Activated naive CD8-positive, alpha-beta T cell treated with anti-CD3 and anti-CD28 coated beads, Interleukin-2, amount 10 ng/mL, durations not matched to agents 7 days and 5 days (primary cell): ENCODE measurements around the gene ZCCHC2. TPM values are rescaled to one million over a fixed set of nuclear protein-coding genes. Genes with fewer than 3 reads are reported as not detected.

Experiments used
- ATAC-seq: fragments of 150-1000 bp; cut with Tn5 transposase; one replicate; pipeline ENCODE4 v1.10.0; 2021; ENCODE audit warnings: low read depth, moderate library complexity
- POLR2A ChIA-PET: fragments of 350-600 bp; sonication (Branson Sonifier 250); formaldehyde crosslinking; loops from one replicate; lab custom pipeline; 2021; ENCODE audit warnings: antibody characterized with exemption; lab: Charles Lee
- DNase-seq: peaks from one replicate; pipeline ENCODE4 v3.0.0; 2021
- H3K27ac Mint-ChIP-seq: one replicate; pipeline ENCODE4 v1.8.0; 2022; ENCODE audit warnings: mild to moderate bottlenecking, mixed read lengths
- H3K27me3 Mint-ChIP-seq: one replicate; pipeline ENCODE4 v1.8.0; 2022; ENCODE audit warnings: mild to moderate bottlenecking, moderate library complexity, mixed read lengths
- H3K36me3 Mint-ChIP-seq: one replicate; pipeline ENCODE4 v1.8.0; 2021; ENCODE audit warnings: mild to moderate bottlenecking, mixed read lengths
- H3K4me1 Mint-ChIP-seq: one replicate; pipeline ENCODE4 v1.8.0; 2021; ENCODE audit warnings: mixed read lengths
- H3K4me3 Mint-ChIP-seq: one replicate; pipeline ENCODE4 v1.8.0; 2022; ENCODE audit warnings: mild to moderate bottlenecking, moderate library complexity, mixed read lengths
- H3K9me3 Mint-ChIP-seq: one replicate; pipeline ENCODE4 v1.8.0; 2021; ENCODE audit warnings: mixed read lengths
- total RNA-seq, 2 experiments: library from RNA; stranded (reverse); gene quantifications; one replicate each; pipeline ENCODE4 v1.2.3, GENCODE V29; 2021

Gene ZCCHC2
- total RNA-seq, 2 experiments from 2014 or later = 56.8 to 61.7 TPM

- Mint-ChIP-seq H3K27ac (no peak overlapping the region), H3K4me3 (no peak overlapping the region), H3K27me3 (no peaks in the 10 kb centered on the region), H3K9me3 (peaks cover 8% of the 10 kb centered on the region), H3K4me1 (peaks cover 23% of the 10 kb centered on the region), H3K36me3 (peaks cover 42% of the 10 kb centered on the region)
- POLR2A ChIA-PET = no interaction called here
- no peak for DNase-seq
- no peak for ATAC-seq
Measured at GRCh38 chr18:62518460-62519375, 4.1 kb upstream of the ZCCHC2 start.

DNA sequence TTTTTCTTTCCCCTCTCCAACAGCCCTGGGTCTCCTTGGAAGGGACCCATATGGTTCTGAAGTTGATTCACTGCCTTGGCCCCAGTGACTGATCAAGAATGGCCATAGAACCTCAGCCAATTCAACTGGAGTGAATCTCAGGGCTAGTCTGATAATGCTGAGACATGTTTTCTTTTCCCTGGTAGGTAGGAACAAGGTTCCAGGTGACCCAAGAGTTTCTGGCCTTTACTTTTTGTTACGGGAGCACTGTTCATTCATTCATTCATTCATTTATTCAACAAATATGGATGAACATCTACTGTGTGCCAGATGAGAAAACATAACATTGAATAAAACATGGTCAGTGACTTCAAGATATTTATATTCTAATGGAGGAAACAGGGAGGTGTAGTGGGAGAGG is 3.1 kb upstream of the ZCCHC2 start:
- peaks cover 23% of the 10 kb centered on the region for H3K4me1 Mint-ChIP-seq
- DNase-seq = no peak
- POLR2A ChIA-PET = no interaction called here
- no peak for ATAC-seq
- no peaks in the 10 kb centered on the region for H3K27me3 Mint-ChIP-seq
- peaks cover 3% of the 10 kb centered on the region for H3K9me3 Mint-ChIP-seq
- H3K36me3 Mint-ChIP-seq = peaks cover 36% of the 10 kb centered on the region
- no peak overlapping the region for H3K4me3 Mint-ChIP-seq
- H3K27ac Mint-ChIP-seq = no peak overlapping the region

GRCh38 chr18:62521082-62521481 is 1.7 kb upstream of the ZCCHC2 start:
- H3K4me3 Mint-ChIP-seq = peak overlapping the region; percentile 96
- peak overlapping the region; percentile 95 for H3K27ac Mint-ChIP-seq
- POLR2A ChIA-PET = interaction anchor here (2.9 to 5.5 kb wide), 3 partner anchors 9 to 100 kb away, joined by 29 to 165 read pairs (median 33); no protein-coding TSS in a partner anchor
- no peak for ATAC-seq
- H3K27me3 Mint-ChIP-seq = no peaks in the 10 kb centered on the region
- peaks cover 44% of the 10 kb centered on the region for H3K36me3 Mint-ChIP-seq
- H3K9me3 Mint-ChIP-seq = peaks cover 1% of the 10 kb centered on the region
- DNase-seq = no peak
- peaks cover 26% of the 10 kb centered on the region for H3K4me1 Mint-ChIP-seq

DNA sequence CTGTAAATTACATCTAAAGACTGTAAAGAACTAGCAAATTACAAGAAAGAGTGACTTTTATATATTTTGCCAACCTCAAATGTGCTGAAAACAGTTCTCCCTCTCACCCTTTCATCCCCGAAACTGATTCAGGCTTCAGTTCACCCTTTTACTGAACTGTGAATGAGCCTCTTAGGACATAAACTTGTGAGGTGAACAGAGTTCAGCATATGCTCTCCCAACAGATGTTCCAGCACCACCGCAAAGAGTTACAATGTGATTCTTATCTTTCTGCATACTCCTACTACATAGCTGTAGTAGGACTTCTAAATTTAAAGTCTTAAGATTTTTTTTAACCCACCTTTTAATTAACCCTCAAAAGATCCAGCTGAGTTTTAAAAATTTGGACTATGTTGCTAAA is 1.2 kb upstream of the ZCCHC2 start:
- ATAC-seq = no peak
- H3K4me3 Mint-ChIP-seq = peak overlapping the region; percentile 96
- peak overlapping the region; percentile 95 for H3K27ac Mint-ChIP-seq
- peaks cover 26% of the 10 kb centered on the region for H3K4me1 Mint-ChIP-seq
- POLR2A ChIA-PET = interaction anchor here (0.7 to 5.5 kb wide), 8 partner anchors 9 to 196 kb away, joined by 3 to 165 read pairs (median 5); partner anchors contain the start of gene TNFRSF11A
- DNase-seq = no peak
- peaks cover 1% of the 10 kb centered on the region for H3K9me3 Mint-ChIP-seq
- peaks cover 43% of the 10 kb centered on the region for H3K36me3 Mint-ChIP-seq
- H3K27me3 Mint-ChIP-seq = no peaks in the 10 kb centered on the region

- POLR2A ChIA-PET = interaction anchor here (0.7 to 5.5 kb wide), 14 partner anchors 10 to 844 kb away, joined by 3 to 165 read pairs (median 5); partner anchors contain the start of genes PIGN, RELCH and TNFRSF11A
- Mint-ChIP-seq H3K27ac (peak overlapping the region; percentile 95), H3K36me3 (peaks cover 42% of the 10 kb centered on the region), H3K4me3 (peak overlapping the region; percentile 96), H3K4me1 (peaks cover 26% of the 10 kb centered on the region), H3K27me3 (no peaks in the 10 kb centered on the region), H3K9me3 (peaks cover 1% of the 10 kb centered on the region)
- DNase-seq = no peak
- ATAC-seq = peak; percentile 0
Measured at GRCh38 chr18:62522178-62522503, 684 bp upstream of the ZCCHC2 start.

DNA sequence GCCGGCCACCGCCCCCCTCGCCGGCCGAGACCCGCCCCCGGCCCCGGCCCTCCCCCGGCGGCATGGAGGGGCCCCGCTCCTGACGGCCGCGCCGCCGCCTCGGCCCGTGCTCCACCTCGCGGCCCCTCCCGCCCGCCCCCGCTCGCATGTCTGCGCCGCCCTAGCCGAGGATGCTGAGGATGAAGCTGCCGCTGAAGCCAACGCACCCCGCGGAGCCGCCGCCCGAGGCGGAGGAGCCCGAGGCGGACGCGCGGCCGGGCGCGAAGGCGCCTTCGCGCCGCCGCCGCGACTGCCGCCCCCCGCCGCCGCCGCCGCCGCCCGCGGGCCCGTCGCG is 397 bp downstream of the ZCCHC2 start:
- peaks cover 34% of the 10 kb centered on the region for H3K36me3 Mint-ChIP-seq
- no peaks in the 10 kb centered on the region for H3K27me3 Mint-ChIP-seq
- no peak overlapping the region for H3K27ac Mint-ChIP-seq
- H3K4me3 Mint-ChIP-seq = no peak overlapping the region
- DNase-seq (no peak), ATAC-seq (no peak)
- peaks cover 1% of the 10 kb centered on the region for H3K9me3 Mint-ChIP-seq
- peaks cover 32% of the 10 kb centered on the region for H3K4me1 Mint-ChIP-seq
- POLR2A ChIA-PET = interaction anchor here (0.9 to 5.5 kb wide), 11 partner anchors 11 to 842 kb away, joined by 3 to 165 read pairs (median 5); partner anchors contain the start of genes PIGN and RELCH

GRCh38 chr18:62523631-62524439 is 1.0 kb downstream of the ZCCHC2 start:
- H3K27me3 Mint-ChIP-seq = no peaks in the 10 kb centered on the region
- POLR2A ChIA-PET = interaction anchor here (0.8 to 5.5 kb wide), 12 partner anchors 9 to 796 kb away, joined by 3 to 165 read pairs (median 8); partner anchors contain the start of genes BCL2, PIGN and RELCH
- peak overlapping the region; percentile 99 for H3K27ac Mint-ChIP-seq
- peak; percentile 5 for ATAC-seq
- peak; percentile 74 for DNase-seq
- peaks cover 1% of the 10 kb centered on the region for H3K9me3 Mint-ChIP-seq
- H3K4me1 Mint-ChIP-seq = peaks cover 28% of the 10 kb centered on the region
- peaks cover 30% of the 10 kb centered on the region for H3K36me3 Mint-ChIP-seq
- H3K4me3 Mint-ChIP-seq = peak overlapping the region; percentile 98

DNA sequence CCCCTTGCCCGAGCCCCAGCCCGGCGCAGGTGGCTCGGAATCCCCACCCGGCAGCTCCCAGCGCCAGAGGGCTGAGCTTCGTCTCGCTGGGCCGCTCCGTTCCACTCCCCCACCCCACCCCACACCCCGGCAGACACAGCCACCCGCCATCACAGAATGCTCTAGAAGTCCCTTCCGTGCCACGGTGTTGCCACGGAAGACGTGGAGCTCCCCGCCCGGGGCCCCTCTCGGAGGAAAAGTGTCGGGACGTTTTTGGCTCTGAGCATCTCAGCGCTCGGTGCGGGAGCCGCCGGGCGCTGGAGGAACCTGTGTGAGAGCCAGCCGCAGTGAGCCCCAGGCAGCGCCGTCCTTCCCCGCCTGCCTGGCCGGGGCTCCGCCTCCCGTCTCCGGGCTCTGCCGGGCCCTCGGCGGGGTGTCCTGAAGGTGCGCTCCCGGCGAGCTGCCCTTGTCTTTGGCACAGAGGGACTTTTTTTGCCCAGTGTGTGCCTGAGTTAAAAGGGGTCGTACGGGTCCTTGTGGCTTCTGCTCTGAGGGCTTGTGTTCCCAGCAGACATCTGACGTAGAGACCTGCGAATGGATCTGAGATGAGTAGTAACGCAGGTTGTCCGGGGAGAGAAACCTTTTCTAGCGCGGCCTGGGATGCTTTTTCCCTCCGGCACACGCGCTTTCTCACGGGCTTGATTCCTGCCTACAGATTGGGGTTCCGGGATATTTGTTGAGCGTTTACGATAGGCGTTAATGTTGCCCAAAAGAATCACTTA is 1.8 kb downstream of the ZCCHC2 start:
- peaks cover 31% of the 10 kb centered on the region for H3K4me1 Mint-ChIP-seq
- no peaks in the 10 kb centered on the region for H3K27me3 Mint-ChIP-seq
- POLR2A ChIA-PET = interaction anchor here (0.8 to 5.5 kb wide), 10 partner anchors 9 to 795 kb away, joined by 3 to 165 read pairs (median 4); partner anchors contain the start of genes BCL2, PIGN and RELCH
- peak overlapping the region; percentile 99 for H3K27ac Mint-ChIP-seq
- ATAC-seq (peak; percentile 4), DNase-seq (peak; percentile 77)
- peaks cover 26% of the 10 kb centered on the region for H3K36me3 Mint-ChIP-seq
- no peaks in the 10 kb centered on the region for H3K9me3 Mint-ChIP-seq
- H3K4me3 Mint-ChIP-seq = peak overlapping the region; percentile 98

- Mint-ChIP-seq H3K36me3 (peaks cover 24% of the 10 kb centered on the region), H3K27me3 (no peaks in the 10 kb centered on the region), H3K4me1 (peaks cover 34% of the 10 kb centered on the region), H3K9me3 (no peaks in the 10 kb centered on the region), H3K27ac (peak overlapping the region; percentile 99), H3K4me3 (peak overlapping the region; percentile 98)
- POLR2A ChIA-PET = interaction anchor here (1.6 to 5.5 kb wide), 5 partner anchors 19 to 338 kb away, joined by 7 to 165 read pairs (median 14); partner anchors contain the start of genes PIGN and RELCH
- DNase-seq (no peak), ATAC-seq (no peak)
Measured at GRCh38 chr18:62525608-62526007, 2.8 kb downstream of the ZCCHC2 start.

GRCh38 chr18:62526098-62527025 is 3.5 kb downstream of the ZCCHC2 start:
- Mint-ChIP-seq H3K36me3 (peaks cover 27% of the 10 kb centered on the region), H3K27me3 (no peaks in the 10 kb centered on the region), H3K4me3 (peak overlapping the region; percentile 98), H3K4me1 (peaks cover 31% of the 10 kb centered on the region), H3K9me3 (no peaks in the 10 kb centered on the region), H3K27ac (peak overlapping the region; percentile 99)
- peak; percentile 4 for ATAC-seq
- DNase-seq = peak; percentile 85
- POLR2A ChIA-PET = interaction anchor here (0.6 to 2.3 kb wide), 9 partner anchors 9 to 684 kb away, joined by 3 to 48 read pairs (median 3); partner anchors contain the start of genes PIGN and RELCH

DNA sequence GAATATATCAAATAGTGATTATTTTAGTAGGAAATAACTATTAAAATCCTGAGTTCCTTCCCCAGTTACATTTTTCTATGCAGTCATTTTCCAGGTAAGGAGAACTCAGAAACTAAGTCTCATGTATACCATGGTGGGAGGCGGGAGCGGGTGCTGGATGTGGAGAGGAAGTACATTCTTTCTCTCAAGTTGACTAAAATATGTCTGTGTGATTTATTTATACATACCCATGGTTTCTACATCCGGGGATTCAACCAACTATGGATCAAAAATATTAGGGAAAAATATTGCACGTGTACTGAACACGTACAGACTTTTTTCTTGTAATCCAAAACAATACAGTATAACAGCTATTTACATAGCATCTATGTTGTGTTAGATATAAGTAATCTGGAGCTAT is 6.8 kb downstream of the ZCCHC2 start:
- H3K4me3 Mint-ChIP-seq = no peak overlapping the region
- H3K27ac Mint-ChIP-seq = no peak overlapping the region
- POLR2A ChIA-PET = no interaction called here

More for the DNA sequence above, 6.8 kb downstream of the ZCCHC2 start:
- no peak for ATAC-seq
- no peaks in the 10 kb centered on the region for H3K27me3 Mint-ChIP-seq
- no peaks in the 10 kb centered on the region for H3K9me3 Mint-ChIP-seq
- peaks cover 42% of the 10 kb centered on the region for H3K36me3 Mint-ChIP-seq
- no peak for DNase-seq
- H3K4me1 Mint-ChIP-seq = peaks cover 40% of the 10 kb centered on the region
